Cardiac muscle cell (in vitro differentiated cells and primary cell): ENCODE measurements around the gene CABP7. TPM values are rescaled to one million over a fixed set of nuclear protein-coding genes. Genes with fewer than 3 reads are reported as not detected.

Experiments
- DNase-seq, 2 donors: peaks; one replicate each; pipeline versions ENCODE4 v3.0.0 to v3.0.0-alpha.2; 2010 to 2017; ENCODE audit warnings: low read depth in 1 of 2, low spot score in 1 of 2
- H3K27ac ChIP-seq: fragments of 200-600 bp; sonication (generic); 2 replicates; pipeline ENCODE4 v1.5.1; 2016
- H3K27me3 ChIP-seq: fragments of 200-600 bp; sonication (generic); 2 replicates; pipeline ENCODE4 v1.6.0; 2016; ENCODE audit warnings: control low read depth
- H3K36me3 ChIP-seq: fragments of 200-600 bp; sonication (generic); 2 replicates; pipeline ENCODE4 v1.5.1; 2016; ENCODE audit warnings: control low read depth
- H3K4me1 ChIP-seq: fragments of 200-600 bp; sonication (generic); 2 replicates; pipeline ENCODE4 v1.8.1; 2017; ENCODE audit warnings: low read depth, mild to moderate bottlenecking, mixed run types
- H3K4me3 ChIP-seq: fragments of 200-600 bp; sonication (generic); 2 replicates; pipeline ENCODE4 v1.5.1; 2016; ENCODE audit warnings: mild to moderate bottlenecking
- H3K9me3 ChIP-seq: fragments of 200-600 bp; sonication (generic); 2 replicates; pipeline ENCODE4 v1.5.1; 2017; ENCODE audit warnings: low read depth, mild to moderate bottlenecking, control low read depth
- CTCF ChIP-seq: IDR thresholded peaks from 2 replicates; pipeline ENCODE4 v1.5.1; 2012; ENCODE audit warnings: low read depth, mild to moderate bottlenecking, low read length
- polyA plus RNA-seq: library from polyadenylated mRNA; unstranded; fragments of >200 nt; fragmentation: Nextera tagmentation; extraction: Ambion mirVana; gene quantifications from 2 replicates; pipeline ENCODE4 v1.2.1, GENCODE V29; 2016
- total RNA-seq: library from RNA; depleted of rRNA; stranded (reverse); fragments of >200 nt; gene quantifications from 2 replicates; pipeline ENCODE4 v1.2.3, GENCODE V29; 2016

Gene CABP7
- total and polyA plus RNA-seq, 2 experiments from 2014 or later, result 0.11 TPM; not detected in 1

GRCh38 chr22:29741926-29742325, 22.1 kb downstream of the CABP7 start:
- TF ChIP-seq CTCF, result no peak
- Histone ChIP-seq H3K36me3 (no peaks in the 10 kb centered on the region), H3K4me3 (no peak overlapping the region), H3K4me1 (no peaks in the 10 kb centered on the region), H3K27me3 (no peaks in the 10 kb centered on the region), H3K27ac (no peak overlapping the region), H3K9me3 (no peaks in the 10 kb centered on the region)
- no peak for DNase-seq

- H3K9me3 ChIP-seq, result no peaks in the 10 kb centered on the region
- no peaks in the 10 kb centered on the region for H3K36me3 ChIP-seq
- no peak for DNase-seq
- H3K27ac ChIP-seq, result no peak overlapping the region
- no peaks in the 10 kb centered on the region for H3K27me3 ChIP-seq
- no peak for TF ChIP-seq CTCF
- H3K4me3 ChIP-seq, result no peak overlapping the region
- no peaks in the 10 kb centered on the region for H3K4me1 ChIP-seq
Observed at GRCh38 chr22:29742326-29742725, 22.5 kb downstream of the CABP7 start.

GRCh38 chr22:29744902-29745301, 25.1 kb downstream of the CABP7 start:
- no peak overlapping the region for H3K4me3 ChIP-seq
- no peaks in the 10 kb centered on the region for H3K4me1 ChIP-seq
- DNase-seq, result peak in 1 of 2 donors; percentile 14
- no peaks in the 10 kb centered on the region for H3K27me3 ChIP-seq
- no peak for TF ChIP-seq CTCF
- no peak overlapping the region for H3K27ac ChIP-seq
- no peaks in the 10 kb centered on the region for H3K9me3 ChIP-seq
- no peaks in the 10 kb centered on the region for H3K36me3 ChIP-seq

GRCh38 chr22:29747832-29748231, 28.0 kb downstream of the CABP7 start:
- no peak overlapping the region for H3K4me3 ChIP-seq
- DNase-seq, result no peak
- H3K9me3 ChIP-seq, result no peaks in the 10 kb centered on the region
- H3K36me3 ChIP-seq, result no peaks in the 10 kb centered on the region
- TF ChIP-seq CTCF, result no peak
- no peaks in the 10 kb centered on the region for H3K4me1 ChIP-seq
- no peaks in the 10 kb centered on the region for H3K27me3 ChIP-seq
- no peak overlapping the region for H3K27ac ChIP-seq

- Histone ChIP-seq H3K27ac (no peak overlapping the region), H3K4me3 (no peak overlapping the region)
- no peak for TF ChIP-seq CTCF
Observed at GRCh38 chr22:29748248-29748893, 28.6 kb downstream of the CABP7 start.

More at GRCh38 chr22:29748248-29748893, 28.6 kb downstream of the CABP7 start:
- H3K4me1 ChIP-seq, result no peaks in the 10 kb centered on the region
- DNase-seq, result no peak
- no peaks in the 10 kb centered on the region for H3K36me3 ChIP-seq
- H3K9me3 ChIP-seq, result no peaks in the 10 kb centered on the region
- H3K27me3 ChIP-seq, result no peaks in the 10 kb centered on the region
